ENCODE results near the gene CDK7. TPM values are rescaled to one million over a fixed set of nuclear protein-coding genes. Genes with fewer than 3 reads are reported as not detected.

The CDK7 gene
- total and polyA plus RNA-seq, 2 donors (not counting 1 experiment from before 2014, with no cell fraction given) = 12.3 to 30.6 TPM

DNA sequence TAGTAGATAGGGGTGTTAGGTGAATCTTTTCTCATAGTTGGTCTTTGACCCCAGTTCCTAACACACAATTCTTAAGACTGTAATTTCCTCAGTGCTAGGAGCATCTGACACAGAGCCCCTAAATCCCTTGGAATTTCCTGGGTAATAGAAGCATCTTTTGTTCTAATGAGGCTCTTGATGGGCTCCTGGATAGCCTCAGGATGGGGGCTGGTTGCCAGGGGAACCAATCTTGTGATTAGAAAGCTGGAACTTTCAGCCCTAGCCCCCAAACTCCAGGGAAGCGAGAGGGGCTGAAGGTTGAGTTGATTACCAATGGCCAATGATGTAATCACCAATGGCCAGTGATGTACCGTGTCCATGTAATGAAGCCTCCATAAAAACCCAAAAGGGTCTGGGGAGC lies 53.4 kb downstream of the CDK7 start:
- Histone ChIP-seq H3K36me3 (replicated peaks in 1 of 2; ENCODE audit: control extremely low read depth in 1 of 2, control insufficient read depth in 1 of 2, extremely low read depth in 1 of 2, insufficient read depth in 2 of 2, low read length in 1 of 2) (peaks cover 0 to 6% of the 10 kb centered on the region in 2 experiments), H3K27ac (ENCODE audit: low read length in 2 of 2) (no peak overlapping the region), H3K9ac (ENCODE audit: low read length) (no peak overlapping the region), H2AFZ (ENCODE audit: insufficient read depth, low read depth, low read length, poor library complexity, severe bottlenecking) (no peak overlapping the region), H3K4me1 (ENCODE audit: control insufficient read depth in 2 of 2, insufficient read depth in 2 of 2, low read length in 2 of 2) (no peaks in the 10 kb centered on the region), H3K4me2 (replicated peaks; ENCODE audit: low read depth, low read length, poor library complexity, severe bottlenecking) (no peak overlapping the region), H3K27me3 (replicated peaks in 1 of 4; ENCODE audit: control extremely low read depth in 1 of 4, control insufficient read depth in 3 of 4, insufficient read depth in 4 of 4, low read length in 3 of 4) (no peaks in the 10 kb centered on the region), H3K4me3 (ENCODE audit: control extremely low read depth in 1 of 5, extremely low read depth in 1 of 5, insufficient read depth in 1 of 5, low read depth in 2 of 5, low read length in 4 of 5) (no peak overlapping the region), H3K9me3 (ENCODE audit: control extremely low read depth in 1 of 3, control insufficient read depth in 2 of 3, insufficient read depth in 1 of 3, low read length in 2 of 3) (no peaks in the 10 kb centered on the region), H3K79me2 (ENCODE audit: control insufficient read depth, insufficient read depth, low read length) (no peaks in the 10 kb centered on the region), H4K20me1 (ENCODE audit: control insufficient read depth, insufficient read depth, low read length, poor library complexity, severe bottlenecking) (no peaks in the 10 kb centered on the region)
- Mint-ChIP-seq H3K4me1 (no peaks in the 10 kb centered on the region), H3K4me3 (no peak overlapping the region), H3K27me3 (no peaks in the 10 kb centered on the region), H3K27ac (no peak overlapping the region), H3K9me3 (ENCODE audit: insufficient read depth) (no peaks in the 10 kb centered on the region)
- no peak for ATAC-seq (ENCODE audit: low read depth)
- no peak for DNase-seq
- ChIA-PET POLR2A (no interaction called here), CTCF (no interaction called here)
- TF ChIP-seq EZH2 (IDR thresholded peaks at IDR 0.05; ENCODE audit: borderline replicate concordance, insufficient read depth, low read depth, low read length, poor library complexity, severe bottlenecking) (no peak), CTCF (IDR thresholded peaks at IDR 0.05) (no peak)
- intact Hi-C loops (cut with micrococcal nuclease) = no loop called here
- WGBS (ENCODE audit: insufficient coverage) = no CpG with 5 or more reads among the region's 2 CpGs

DNA sequence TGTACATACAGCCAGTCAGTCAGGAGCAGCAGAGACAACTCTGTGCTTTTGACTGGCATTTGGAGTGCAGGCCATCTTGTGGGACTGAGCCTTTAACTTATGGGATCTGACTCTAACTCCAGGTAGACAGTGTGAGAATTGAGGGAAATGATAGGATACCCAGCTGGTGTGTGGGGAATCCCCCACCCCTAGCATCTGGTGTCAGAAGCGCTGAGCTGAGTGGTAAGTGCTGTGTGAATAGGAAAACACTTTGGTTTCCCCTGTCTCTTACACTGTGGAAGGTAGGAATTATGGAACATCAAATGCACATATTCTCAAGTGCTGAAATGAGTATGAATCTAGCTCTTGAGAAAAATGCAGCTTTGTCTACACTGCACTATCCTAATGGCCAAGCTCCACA lies 54.0 kb downstream of the CDK7 start:
- no peaks in the 10 kb centered on the region for H3K4me1 ChIP-seq (ENCODE audit: control insufficient read depth in 2 of 2, insufficient read depth in 2 of 2, low read length in 2 of 2)
- TF ChIP-seq CTCF (IDR thresholded peaks at IDR 0.05) (no peak), EZH2 (IDR thresholded peaks at IDR 0.05; ENCODE audit: borderline replicate concordance, insufficient read depth, low read depth, low read length, poor library complexity, severe bottlenecking) (no peak)
- no peak overlapping the region for H3K9ac ChIP-seq (ENCODE audit: low read length)
- no peak for DNase-seq
- H3K4me2 ChIP-seq (replicated peaks; ENCODE audit: low read depth, low read length, poor library complexity, severe bottlenecking) = no peak overlapping the region
- no peak for ATAC-seq (ENCODE audit: low read depth)
- H3K27me3 ChIP-seq (replicated peaks in 1 of 4; ENCODE audit: control extremely low read depth in 1 of 4, control insufficient read depth in 3 of 4, insufficient read depth in 4 of 4, low read length in 3 of 4) = no peaks in the 10 kb centered on the region
- H3K4me3 ChIP-seq (ENCODE audit: control extremely low read depth in 1 of 5, extremely low read depth in 1 of 5, insufficient read depth in 1 of 5, low read depth in 2 of 5, low read length in 4 of 5) = no peak overlapping the region
- H3K4me3 Mint-ChIP-seq = no peak overlapping the region
- H3K9me3 ChIP-seq (ENCODE audit: control extremely low read depth in 1 of 3, control insufficient read depth in 2 of 3, insufficient read depth in 1 of 3, low read length in 2 of 3) = no peaks in the 10 kb centered on the region
- no peaks in the 10 kb centered on the region for H4K20me1 ChIP-seq (ENCODE audit: control insufficient read depth, insufficient read depth, low read length, poor library complexity, severe bottlenecking)
- H3K79me2 ChIP-seq (ENCODE audit: control insufficient read depth, insufficient read depth, low read length) = no peaks in the 10 kb centered on the region
- H3K27ac ChIP-seq (ENCODE audit: low read length in 2 of 2) = no peak overlapping the region
- no peaks in the 10 kb centered on the region for H3K4me1 Mint-ChIP-seq
- no CpG with 5 or more reads among the region's 1 CpG for WGBS (ENCODE audit: insufficient coverage)
- H3K27me3 Mint-ChIP-seq = no peaks in the 10 kb centered on the region
- no peak overlapping the region for H3K27ac Mint-ChIP-seq
- ChIA-PET POLR2A (no interaction called here), CTCF (no interaction called here)
- intact Hi-C loops (cut with micrococcal nuclease) = no loop called here
- H2AFZ ChIP-seq (ENCODE audit: insufficient read depth, low read depth, low read length, poor library complexity, severe bottlenecking) = no peak overlapping the region
- no peaks in the 10 kb centered on the region for H3K9me3 Mint-ChIP-seq (ENCODE audit: insufficient read depth)
- H3K36me3 ChIP-seq (replicated peaks in 1 of 2; ENCODE audit: control extremely low read depth in 1 of 2, control insufficient read depth in 1 of 2, extremely low read depth in 1 of 2, insufficient read depth in 2 of 2, low read length in 1 of 2) = peaks cover 0 to 6% of the 10 kb centered on the region in 2 experiments

Measured in B cell (primary cell).